HG02610 (cell line): ENCODE results near the gene GALNT3.
A peak's percentile ranks its signal among the peaks of the same experiment; 100 is the strongest.

ENCODE experiments used
- ATAC-seq: cut with Tn5 transposase; IDR thresholded peaks from one replicate; pipeline ENCODE4 v1.9.1; 2021; ENCODE audit warnings: mild to moderate bottlenecking, moderate library complexity; ENCODE audit not compliant: unreplicated experiment

GALNT3 gene

GRCh38 chr2:165796819-165797530 is 2.9 kb upstream of the GALNT3 start:
- ATAC-seq: no peak

DNA sequence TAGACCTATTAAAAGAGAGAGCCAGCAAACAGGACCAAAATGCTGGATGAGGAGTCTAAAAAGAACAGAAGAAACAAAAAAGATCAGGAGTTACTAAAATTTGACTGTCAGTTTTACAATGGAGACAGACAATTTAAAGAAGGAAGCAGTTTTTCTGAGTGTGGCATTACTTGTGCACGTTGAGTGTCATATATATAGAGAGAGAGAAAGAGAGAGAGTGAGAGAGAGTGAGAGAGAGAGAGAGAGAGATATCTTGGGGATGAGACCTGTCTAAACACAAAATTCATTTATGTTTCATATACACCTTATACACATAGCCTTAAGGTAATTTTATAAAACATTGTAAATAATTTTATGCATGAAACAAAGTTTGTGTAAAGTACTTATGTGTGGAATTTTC is 2.1 kb upstream of the GALNT3 start:
- no peak for ATAC-seq

GRCh38 chr2:165795011-165795410 is 964 bp upstream of the GALNT3 start:
- ATAC-seq: no peak

DNA sequence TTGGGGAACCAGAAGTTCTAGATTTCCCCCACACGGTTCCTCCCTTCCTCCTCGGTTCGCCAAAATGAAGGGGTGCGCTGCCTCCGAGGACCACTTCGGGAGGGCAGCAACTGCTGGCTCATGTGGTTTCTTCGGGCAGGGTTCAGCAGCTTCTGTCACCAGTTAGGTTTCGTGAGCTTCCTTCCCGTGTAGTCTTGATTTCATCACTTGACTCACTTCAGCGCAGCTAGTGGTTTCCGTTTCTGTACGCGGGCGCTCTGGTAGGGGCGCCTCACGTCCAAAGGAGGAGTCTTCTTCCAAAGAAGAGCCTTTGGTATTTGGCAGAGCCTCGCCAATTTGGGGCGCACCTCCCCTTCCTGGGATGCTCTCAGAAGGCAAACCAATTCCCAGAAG is 485 bp upstream of the GALNT3 start:
- ATAC-seq: peak; percentile 99

DNA sequence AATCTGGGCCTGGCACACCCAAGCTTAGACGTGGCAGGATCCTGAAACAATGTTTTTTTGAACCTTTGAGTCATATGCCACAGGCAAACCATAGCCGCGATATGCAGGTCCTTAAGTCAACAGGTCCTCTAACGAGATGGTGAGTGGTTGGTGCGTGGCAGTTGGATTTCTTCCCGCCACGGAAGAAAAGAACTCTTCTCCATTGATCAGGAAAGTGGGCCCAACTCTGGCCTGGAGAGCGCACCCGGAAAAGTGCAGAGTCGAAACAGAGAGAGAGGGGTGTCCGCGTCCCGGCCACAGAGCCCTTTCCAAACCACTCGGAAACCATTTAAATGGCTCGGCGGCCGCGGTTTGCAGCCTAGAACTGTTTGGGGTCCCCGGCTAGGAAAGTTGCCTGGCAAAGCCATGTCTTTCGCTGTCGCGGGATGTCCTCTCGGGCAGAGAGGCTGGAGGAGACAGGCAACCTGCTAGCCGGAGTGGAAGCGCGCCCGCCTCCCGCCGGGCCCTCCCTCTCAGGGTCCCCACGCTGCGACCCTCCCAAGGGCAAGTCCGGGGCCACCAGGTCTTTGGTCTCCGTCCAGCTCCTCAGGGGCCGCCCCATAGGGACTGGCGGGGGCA is 777 bp downstream of the GALNT3 start:
- ATAC-seq: no peak

GRCh38 chr2:165792104-165792454 is 2.0 kb downstream of the GALNT3 start:
- ATAC-seq: no peak

DNA sequence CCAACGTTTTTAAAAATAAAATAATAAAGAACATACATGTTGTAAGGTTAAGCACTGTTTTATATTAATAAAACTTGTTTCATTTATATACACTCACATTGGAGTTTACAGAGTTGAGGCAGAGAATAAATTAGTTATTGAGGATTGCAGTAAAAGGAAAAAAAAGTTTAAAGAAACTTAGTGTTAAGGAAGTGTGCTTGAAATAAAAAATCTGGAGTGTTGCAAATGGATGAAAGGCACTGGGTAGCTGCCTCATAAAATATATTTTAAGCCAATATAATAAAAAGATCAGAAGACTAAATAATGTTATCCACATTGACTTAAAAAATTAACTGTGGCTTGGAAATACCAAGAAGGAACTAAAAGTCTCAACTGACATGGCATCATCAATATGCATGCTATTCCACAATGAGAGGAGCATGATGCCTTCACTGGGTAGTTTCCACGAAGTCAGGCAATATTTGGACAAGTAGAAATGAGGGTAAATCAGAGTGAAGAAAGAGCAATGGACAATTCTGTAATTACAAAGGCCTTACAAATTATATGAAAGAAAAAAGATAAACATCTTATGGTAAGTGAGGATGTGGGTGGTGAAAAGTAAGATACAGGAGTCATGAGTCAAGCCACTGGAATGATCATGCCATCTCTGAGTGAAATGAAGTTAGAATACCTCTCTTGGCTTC is 2.5 kb downstream of the GALNT3 start:
- ATAC-seq: no peak

GRCh38 chr2:165790466-165790865 is 3.6 kb downstream of the GALNT3 start:
- no peak for ATAC-seq

- no peak for ATAC-seq
Observed at GRCh38 chr2:165787334-165787733, 6.7 kb downstream of the GALNT3 start.

DNA sequence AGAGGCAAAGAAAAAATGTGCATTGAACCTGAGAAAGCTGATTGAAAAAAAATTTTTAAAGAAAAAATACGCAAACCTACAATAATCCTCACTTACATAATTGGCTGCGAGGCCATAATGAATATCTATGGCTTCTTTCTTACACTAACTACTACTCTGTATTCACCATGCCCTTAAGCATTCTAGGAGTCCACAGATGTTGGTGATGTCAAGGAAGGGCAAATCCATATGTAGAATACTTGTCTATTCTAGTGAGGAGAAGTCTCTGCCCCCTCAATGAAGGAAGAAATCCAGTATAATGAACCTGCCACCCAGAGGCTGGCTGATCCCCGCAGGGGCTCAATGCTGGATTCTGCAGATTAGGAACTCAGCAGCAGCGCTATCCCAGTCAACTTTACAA is 14.3 kb downstream of the GALNT3 start:
- ATAC-seq: no peak

DNA sequence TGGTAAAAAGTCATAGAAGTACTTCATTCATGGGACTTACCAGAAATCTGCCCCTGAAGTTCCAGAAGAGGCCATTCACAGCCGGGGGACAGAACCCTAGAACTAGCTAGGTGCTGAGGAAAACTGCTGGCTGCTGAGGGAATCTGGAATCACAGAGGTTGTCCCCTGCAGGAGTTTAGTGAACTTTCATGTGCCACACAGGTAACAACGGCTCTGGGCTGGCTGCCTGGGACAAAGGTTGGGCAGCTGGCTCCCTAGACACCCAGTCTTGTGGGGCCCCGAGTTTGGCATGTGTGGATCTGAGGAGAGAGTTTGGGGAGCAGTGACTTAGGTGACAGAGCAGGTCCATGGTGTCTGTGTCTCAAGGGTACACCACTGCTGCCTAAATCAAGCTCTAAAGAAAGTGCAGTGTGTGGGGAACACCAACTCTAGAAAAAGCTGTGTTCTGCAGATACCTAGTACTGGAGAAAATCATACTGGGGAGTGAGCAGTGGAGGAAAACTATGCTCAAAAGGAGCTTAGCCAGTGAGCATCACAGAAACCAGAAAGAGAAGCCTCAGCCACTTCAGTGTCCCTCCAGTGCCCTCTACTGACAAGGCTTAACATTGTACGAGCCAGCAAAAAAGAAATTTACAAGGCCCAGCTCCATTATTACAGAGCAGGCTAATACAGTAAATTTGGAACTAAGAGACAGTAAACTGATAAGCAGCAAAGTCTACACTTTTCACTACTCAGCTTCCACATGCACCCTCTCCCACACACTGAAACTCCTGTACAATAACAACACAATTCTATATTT is 15.2 kb downstream of the GALNT3 start:
- peak; percentile 56 for ATAC-seq

DNA sequence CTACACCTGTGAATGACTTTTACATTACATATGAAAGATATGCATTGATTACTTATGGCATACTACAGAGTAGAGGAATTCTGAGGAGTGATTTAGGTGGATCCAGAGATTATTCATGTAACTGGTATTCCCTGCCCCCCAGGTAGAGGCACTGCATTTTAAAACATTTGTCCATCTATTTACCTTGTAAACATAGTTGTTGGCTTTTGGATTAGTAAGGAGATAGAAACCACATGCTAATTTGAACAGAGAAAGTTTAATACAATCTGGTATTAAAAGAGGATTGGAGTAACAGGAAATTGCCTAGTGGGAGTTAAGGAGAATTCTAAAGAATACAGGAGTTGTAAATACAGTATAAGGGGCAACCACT is 15.9 kb downstream of the GALNT3 start:
- ATAC-seq: no peak

GRCh38 chr2:165777522-165778186 is 16.4 kb downstream of the GALNT3 start:
- ATAC-seq: no peak

DNA sequence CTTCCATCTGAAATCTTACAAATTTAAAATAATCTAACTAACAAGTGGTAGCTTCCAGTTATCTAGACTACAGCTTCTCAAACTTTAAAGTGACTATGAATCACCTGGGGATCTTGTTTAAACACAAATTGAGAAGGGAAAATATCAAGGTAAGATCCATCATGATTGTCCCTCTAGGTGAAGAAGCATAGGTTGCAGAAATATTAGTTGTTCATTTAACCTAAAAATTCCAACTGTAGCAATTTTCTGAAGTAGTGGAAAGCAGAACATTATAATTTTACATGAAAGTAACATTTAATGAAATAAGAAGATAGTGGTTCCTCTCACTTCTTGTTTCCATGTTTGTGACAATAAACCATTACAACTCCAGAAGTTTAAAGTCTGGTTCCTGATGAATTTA is 17.3 kb downstream of the GALNT3 start:
- no peak for ATAC-seq

DNA sequence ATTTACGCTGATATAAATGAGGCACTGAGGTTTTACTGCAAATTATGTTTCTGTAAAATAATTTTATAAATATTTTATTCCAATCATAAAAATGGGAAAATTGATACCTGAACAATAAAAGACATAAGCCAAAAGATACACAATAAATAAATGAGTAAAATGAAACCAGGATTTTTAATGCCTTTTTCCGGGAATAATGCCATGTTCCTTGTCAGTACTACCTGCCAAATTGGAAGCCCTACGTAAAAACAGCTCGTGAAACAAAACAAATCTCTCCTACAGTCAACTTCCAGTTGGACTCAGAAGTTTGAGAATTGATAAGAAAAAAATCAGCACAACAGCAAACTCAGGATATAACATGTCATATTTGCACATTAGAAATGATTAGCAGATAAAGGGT is 18.0 kb downstream of the GALNT3 start:
- no peak for ATAC-seq

GRCh38 chr2:165773684-165774083 is 20.4 kb downstream of the GALNT3 start:
- ATAC-seq: no peak

DNA sequence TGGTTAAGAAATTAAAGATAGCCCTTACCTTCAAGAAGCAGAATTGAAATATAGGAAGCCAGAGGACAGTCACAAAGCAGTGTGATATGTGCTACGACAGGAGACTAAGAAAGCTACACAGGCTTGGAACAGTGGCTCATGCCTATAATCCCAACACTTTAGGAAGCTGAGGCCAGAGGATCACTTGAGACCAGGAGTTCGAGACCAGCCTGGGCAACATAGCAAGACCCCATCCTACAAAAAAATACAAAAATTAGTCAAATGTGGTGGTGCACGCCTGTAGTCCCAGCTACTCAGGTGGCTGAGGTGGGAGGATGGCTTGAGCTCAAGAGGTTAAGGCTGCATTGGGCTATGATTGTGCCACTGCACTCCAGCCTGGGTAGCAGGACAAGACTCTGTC is 21.9 kb downstream of the GALNT3 start:
- ATAC-seq: no peak

GRCh38 chr2:165766326-165766927 is 27.6 kb downstream of the GALNT3 start:
- ATAC-seq: no peak

DNA sequence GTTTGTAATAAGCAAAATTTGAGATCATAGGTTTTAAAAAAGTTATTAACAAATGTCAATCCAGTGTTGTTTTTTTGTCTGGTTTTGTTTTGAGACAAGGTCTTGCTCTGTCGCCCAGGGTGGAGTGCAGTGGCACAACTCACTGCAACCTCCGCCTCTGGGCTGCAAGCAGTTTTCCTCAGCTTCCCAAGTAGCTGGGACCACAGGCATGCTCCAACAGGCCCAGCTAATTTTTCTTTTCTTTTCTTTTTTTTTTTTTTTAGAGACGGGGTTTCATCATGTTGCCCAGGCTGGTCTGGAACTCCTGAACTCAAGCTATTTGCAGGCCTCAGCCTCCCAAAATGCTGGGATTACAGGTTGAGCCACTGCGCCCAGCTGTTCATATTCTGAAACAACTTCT is 31.3 kb downstream of the GALNT3 start:
- no peak for ATAC-seq

DNA sequence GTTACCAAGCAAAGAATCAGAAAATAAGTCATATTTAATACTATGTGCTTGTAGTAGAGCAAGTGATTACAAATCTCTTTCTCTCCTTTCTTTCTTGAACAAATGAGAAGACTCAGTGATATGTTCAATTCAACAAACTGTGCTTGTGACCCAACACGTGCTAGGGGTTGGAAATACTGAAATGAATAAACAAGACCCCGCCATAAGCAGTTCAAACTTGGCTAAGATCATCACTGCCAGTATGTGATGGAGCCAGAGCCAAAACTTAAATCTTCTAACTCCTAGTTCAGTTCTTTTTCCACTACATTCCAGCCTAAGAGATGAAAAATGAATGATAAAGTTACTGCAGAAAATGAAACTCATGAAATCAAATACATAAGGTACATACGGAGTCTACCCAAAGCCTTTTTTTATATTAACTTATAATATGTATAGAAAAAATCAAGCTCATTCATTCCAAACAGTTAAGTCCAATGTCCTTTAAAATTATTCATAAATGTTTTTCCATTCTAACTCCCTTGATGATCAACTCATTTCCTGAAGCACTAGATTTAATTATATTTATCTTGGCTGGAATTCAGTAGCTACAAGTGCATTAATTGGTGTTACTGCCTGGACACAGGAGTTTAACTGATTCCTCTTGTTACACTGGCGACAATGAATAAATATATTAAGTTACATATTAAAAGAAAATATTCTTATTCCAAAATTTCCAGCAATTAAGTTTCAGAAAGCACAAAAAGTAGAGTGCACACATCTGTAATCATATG is 36.0 kb downstream of the GALNT3 start:
- no peak for ATAC-seq
